Activated effector memory CD4-positive, alpha-beta T cell treated with Interleukin-2 at 50 U/mL for 16 hours (primary cell): Measurements from ENCODE around the gene SPOCK1.

Experiments
- DNase-seq: peaks from one replicate; pipeline ENCODE4 v3.0.0-alpha.2; 2020

Gene SPOCK1

GRCh38 chr5:137439645-137440044 lies 59.5 kb downstream of the SPOCK1 start:
- DNase-seq = no peak

DNA sequence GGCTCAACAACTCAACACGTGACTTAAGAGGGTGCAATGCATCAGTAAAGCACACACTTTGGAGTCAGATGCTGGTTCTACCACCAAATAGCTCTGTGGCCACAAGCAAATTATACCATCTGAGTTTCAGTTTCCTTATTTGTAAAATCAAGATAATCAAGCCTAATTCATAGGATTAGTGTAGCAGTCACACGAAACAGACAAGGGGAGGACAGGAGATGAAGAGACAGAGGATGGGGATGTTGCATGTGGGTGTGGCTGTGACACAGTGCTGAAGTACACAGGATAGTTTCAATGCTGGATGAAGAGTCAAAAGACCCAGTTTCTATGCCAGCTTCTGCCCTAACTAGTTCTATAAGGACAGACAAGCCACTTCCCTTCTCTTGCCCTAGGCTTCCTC lies 60.2 kb downstream of the SPOCK1 start:
- DNase-seq = no peak

GRCh38 chr5:137437774-137438173 lies 61.4 kb downstream of the SPOCK1 start:
- DNase-seq = no peak

DNA sequence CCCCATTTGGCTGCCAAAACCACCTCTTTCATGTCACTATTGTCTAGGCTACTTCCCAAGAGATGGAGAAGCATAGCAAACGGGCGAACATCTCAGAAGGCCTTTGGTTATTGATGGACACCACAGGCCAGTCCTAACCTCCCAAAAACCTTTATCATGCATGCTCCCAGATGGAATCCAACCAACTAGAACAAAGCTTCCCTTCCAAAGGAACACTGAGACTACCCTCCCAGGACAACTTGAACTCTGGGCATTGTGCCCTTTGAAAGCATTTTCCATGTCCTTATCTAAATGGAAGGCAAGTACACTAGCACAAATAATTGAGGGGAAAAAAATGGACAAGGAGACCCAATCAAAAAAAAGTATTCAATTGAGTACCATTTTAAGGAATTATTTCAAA lies 65.6 kb downstream of the SPOCK1 start:
- DNase-seq = no peak

- DNase-seq = no peak
Measured at GRCh38 chr5:137432376-137432775, 66.8 kb downstream of the SPOCK1 start.

GRCh38 chr5:137431051-137431450 lies 68.1 kb downstream of the SPOCK1 start:
- DNase-seq = no peak

GRCh38 chr5:137415231-137415681 lies 83.9 kb downstream of the SPOCK1 start:
- no peak for DNase-seq

GRCh38 chr5:137414112-137414755 lies 84.9 kb downstream of the SPOCK1 start:
- DNase-seq = no peak

DNA sequence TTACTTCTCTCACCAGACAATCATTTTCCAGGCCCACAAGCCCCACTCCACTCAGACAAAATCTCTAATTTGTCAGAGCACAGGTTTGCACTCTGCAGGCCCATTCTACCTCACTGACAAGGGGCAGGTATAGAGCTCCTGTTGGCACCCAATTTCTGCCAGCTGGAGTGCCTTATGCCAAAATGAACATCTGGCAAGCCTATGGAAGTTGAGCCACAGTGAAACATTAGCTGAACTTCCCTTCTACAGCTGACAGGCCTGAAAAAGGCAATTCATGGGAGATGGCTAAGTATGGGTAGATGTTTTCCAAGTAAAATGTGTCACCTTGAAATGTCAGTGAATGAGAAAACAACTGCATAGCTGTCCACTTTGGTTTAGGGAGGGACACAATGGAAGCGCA lies 87.0 kb downstream of the SPOCK1 start:
- no peak for DNase-seq

DNA sequence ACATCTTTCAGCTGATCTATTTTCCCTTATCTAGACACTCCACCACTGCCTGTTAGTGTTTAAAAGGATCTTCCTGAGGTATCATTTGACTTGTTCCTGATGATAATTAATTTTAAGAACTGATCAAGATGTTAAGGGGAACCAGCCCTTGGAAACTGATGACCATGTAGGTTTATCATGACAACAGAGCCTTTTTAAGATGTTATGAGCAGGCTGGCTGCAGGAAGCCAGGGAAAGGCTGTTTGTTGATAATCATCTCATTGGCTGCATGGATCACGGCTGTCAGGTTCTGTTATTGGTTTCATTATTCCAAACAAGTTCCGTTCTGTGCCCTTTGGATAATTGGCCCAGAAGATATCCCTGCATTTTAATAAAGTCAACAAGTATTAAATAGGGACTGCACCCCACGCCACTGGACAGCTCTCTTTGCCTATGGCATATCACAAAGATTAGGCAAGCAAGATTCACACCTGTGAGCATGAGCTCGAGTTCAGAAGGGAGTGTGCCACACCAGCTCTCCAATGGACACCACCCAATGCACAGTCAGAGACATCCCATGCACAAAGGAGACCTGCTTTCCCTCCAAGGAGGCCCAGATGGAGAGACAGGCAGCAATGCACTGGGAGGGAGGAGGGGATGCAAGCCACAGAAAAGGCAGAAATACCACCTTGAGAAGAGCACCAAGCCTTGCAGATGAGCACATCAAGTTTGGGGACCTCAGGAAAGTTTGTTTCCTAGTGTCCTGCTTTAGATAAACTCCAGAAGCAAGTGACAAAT lies 88.7 kb downstream of the SPOCK1 start:
- no peak for DNase-seq

- DNase-seq = no peak
Measured at GRCh38 chr5:137409736-137410135, 89.4 kb downstream of the SPOCK1 start.

GRCh38 chr5:137407090-137407489 lies 92.0 kb downstream of the SPOCK1 start:
- no peak for DNase-seq

DNA sequence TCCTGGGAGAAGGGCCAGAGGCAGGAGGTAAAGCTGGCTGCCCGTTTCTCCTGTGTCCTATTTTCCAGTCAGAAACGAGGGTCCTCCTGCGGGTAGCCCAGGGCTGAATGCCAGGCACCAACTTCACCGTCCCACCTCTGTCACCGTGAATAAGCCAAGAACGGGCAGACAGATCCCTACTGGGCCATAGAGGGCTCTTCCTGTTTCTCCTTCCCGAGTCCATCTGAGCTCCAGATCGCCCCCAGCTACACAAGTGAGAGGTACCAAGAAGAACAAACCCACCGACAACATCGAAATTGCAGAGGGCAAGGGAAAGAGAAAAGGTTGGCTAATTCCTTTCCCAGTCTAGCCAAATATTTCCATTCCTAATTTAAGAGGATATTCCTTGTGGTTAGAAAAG lies 93.7 kb downstream of the SPOCK1 start:
- no peak for DNase-seq

- no peak for DNase-seq
Measured at GRCh38 chr5:137403869-137404268, 95.3 kb downstream of the SPOCK1 start.

GRCh38 chr5:137402436-137403187 lies 96.5 kb downstream of the SPOCK1 start:
- no peak for DNase-seq

DNA sequence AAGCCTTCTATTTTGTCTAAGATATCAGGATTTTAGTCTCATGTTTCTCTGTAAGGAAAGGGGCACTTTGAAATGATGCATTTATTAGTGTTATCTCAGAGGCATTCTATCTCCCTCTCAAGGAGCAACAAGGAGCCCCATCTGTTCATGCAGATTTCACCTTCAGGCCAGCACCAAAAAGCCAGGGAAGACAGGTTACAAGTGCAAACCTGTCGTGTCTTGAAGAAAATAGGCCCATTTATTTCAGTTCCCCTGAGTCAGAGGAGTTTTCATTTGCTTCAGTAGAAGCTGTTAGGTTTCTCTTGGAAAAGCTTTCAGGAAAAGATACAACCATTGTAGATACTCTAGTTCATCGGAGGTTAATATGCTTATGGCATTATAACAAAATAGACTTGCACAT lies 97.2 kb downstream of the SPOCK1 start:
- no peak for DNase-seq

DNA sequence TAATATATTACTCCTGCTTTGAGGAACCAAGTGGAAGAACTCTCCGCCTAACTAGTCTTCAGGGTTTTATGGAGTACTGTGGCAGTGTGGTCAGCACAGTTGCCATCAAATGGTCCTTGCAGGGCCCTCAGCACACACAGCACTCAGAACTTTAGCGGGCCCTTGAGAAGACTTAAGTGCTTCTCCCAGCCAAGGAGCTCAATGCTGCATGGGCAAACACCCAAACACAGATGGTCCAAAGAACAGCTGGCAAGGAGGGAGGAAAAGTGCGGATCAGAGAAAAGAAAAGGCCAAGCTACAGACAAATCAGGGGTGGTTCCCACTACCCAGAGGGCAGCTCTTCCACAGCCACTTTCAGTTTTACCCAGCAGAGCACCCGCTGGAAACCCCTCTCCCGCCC lies 98.6 kb downstream of the SPOCK1 start:
- no peak for DNase-seq

DNA sequence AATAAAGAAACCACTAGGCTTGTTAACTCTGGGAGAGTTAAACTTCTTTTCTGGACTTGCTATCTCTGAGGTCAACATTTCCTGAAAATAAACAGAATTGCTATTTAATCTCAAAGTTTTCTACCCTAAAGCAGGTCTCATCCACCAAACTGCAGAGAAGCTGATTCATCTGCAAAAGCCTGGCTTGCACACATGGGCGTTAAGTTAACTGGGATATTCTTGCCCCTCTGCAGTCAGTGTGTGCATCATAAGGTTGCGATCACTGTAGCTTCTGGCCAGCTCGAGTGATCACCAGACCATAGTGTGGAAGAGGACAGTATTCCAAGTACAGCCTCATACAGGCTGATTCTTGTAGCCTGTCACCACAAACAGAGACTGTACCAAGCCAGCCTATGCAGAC lies 99.2 kb downstream of the SPOCK1 start:
- no peak for DNase-seq

DNA sequence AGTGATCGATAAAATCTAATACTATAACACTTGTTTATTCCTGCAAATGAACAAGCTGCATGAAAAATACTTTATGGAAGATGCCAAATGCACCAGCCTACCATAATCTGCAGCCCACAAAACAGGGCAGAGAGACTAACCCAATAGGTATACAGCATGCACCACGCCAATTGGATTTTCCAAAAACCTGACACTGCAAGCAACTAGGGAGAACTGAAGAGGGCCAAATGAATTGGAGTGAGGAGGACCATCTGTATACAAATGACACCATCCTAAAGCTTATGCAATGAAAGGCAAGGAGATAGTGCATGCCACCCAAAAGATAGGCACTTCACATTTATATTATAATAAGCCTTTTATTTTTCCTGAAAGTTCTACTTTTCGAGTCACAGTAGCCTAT lies 100.4 kb downstream of the SPOCK1 start:
- no peak for DNase-seq

GRCh38 chr5:137398154-137398553 lies 101.0 kb downstream of the SPOCK1 start:
- DNase-seq = no peak

GRCh38 chr5:137395011-137395755 lies 103.9 kb downstream of the SPOCK1 start:
- no peak for DNase-seq

GRCh38 chr5:137394380-137394779 lies 104.7 kb downstream of the SPOCK1 start:
- DNase-seq = no peak
